HG02759 (cell line): ENCODE results near the gene ULK4.

Experiments used
- ATAC-seq: cut with Tn5 transposase; IDR thresholded peaks from one replicate; pipeline ENCODE4 v1.9.1; 2021; ENCODE audit warnings: mild to moderate bottlenecking, moderate library complexity; ENCODE audit not compliant: unreplicated experiment

ULK4 gene

DNA sequence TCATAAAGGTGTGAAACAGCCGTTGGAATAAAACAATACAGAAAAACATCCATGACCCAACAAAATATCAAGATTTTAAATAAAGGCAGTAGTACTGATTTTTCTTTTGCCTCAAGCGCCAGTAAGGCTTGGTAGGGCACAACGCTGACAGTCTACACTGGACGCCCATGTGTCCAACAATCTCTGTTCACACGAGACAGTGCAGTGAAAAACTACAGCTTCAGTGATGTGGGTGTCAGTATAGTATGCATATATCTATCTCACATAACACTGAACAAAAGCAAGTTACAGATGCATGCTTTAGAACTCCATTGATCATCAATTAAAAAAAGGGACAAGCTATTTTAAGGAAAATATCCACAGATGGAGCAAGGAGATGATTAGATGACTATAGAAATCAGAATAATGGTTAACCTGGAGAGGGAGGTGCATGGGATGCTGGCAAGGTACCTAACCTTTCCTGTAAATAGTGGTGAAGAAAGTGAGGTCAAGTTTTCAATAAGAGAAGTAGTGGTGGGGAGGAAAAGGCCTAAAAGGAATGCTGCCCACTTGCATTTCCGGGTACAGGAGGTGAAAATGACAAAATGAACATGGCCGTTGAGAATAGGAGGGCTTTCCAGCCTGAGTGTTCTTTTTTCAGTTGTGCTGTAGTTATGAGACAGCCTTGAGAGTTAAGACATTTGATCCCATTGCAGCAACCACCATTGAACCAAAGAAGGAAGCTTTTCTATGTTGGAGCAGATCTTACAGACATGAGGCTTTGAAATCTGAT lies 719.9 kb downstream of the ULK4 start:
- no peak for ATAC-seq

DNA sequence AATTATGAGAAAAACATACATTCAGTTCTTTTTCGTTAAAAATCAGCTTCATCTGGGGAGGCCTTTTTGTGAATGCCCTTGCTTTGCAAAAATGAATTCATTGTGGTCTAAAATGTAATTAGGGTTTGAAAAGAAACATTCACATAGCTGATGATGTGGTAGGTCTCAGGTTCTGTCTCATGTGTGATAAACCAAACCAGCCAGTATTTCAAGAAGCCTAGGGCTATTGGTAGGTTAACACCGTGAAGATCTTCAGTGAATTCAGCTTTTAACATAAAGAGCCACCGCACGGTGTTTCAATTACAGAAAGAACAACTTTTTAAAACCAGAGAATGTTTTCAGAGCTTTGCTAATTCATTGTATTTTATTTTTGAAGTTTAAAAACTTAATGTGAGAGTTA lies 720.7 kb downstream of the ULK4 start:
- ATAC-seq = no peak

GRCh38 chr3:41239587-41239986 lies 722.3 kb downstream of the ULK4 start:
- no peak for ATAC-seq

GRCh38 chr3:41237907-41238306 lies 724.0 kb downstream of the ULK4 start:
- no peak for ATAC-seq

- ATAC-seq = no peak
Measured at GRCh38 chr3:41236228-41236627, 725.7 kb downstream of the ULK4 start.

DNA sequence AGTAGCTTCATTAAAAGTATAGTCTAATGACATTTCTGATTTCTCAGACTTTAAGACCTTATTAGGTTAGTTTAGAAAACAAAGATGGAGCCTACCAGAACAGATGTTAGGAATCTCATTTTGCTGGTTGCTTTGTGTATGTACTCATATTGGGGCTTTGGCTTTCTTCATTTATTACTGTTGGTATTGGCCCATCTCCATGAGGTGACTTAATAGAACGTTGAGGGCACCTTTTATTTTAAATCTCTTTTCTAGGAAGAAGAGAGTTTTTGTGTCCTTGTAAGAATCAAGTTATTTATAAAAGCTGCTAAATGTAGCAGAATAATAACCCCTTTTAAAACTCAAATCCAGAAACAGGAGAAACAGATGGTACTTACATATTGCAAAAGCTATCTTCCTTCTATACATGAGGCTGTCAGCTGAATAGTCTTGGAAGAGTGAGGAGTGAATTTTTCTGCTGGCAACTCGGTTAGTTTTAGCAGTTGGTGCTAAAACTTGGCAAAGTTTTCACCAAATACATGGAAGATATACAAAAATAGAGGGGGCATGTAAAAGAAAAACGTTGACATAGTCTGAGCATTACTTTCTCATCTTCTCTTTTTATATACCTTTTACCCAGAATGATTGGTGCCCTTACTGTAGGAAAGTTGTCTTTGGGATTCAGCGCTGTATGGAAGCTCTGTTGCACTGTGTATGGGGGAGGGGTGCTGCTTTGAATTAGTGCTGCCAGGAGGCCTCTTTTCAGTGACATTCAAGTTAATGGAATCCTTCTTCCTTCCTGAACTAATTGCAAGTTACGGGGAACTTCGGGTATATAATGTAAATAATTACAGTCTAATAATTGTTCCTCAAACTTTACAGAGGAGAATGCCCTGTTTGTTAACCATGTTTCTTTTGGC lies 726.8 kb downstream of the ULK4 start:
- ATAC-seq = no peak

DNA sequence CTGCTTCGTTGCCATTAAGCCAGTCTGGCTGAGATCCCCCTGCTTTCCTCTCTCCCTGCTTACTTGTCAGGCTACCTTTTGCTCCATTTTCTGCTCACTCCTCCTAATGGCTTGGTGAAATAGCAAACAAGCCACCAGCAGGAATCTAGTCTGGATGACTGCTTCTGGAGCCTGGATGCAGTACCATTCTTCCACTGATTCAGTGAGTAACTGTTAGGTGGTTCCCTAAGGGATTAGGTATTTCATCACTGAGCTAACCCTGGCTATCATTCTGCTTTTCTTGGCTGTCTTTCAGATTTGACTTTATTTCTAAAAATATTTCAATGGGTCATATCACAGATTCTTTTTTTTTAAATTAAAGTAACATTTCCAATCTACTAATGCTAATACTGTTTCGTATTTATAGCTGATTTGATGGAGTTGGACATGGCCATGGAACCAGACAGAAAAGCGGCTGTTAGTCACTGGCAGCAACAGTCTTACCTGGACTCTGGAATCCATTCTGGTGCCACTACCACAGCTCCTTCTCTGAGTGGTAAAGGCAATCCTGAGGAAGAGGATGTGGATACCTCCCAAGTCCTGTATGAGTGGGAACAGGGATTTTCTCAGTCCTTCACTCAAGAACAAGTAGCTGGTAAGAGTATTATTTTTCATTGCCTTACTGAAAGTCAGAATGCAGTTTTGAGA lies 737.6 kb downstream of the ULK4 start:
- no peak for ATAC-seq

- no peak for ATAC-seq
Measured at GRCh38 chr3:41223691-41224090, 738.2 kb downstream of the ULK4 start.

DNA sequence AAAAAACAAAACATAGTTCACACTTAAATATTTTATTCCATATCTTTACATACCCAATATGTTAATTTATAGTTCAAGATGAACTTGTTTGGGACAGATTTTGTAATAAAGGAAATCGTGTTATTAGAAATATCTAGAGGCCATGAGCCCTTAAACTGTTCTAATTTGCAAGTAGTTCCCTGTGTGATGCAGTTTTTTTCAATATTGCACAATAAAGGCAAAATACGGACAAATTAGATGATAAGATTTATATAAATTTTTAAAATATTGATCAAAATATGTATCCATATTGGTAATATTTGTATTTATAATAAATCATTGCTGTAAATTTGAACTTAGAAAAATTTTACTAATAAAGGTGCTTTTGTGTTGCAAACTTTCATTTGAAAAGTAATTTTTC lies 738.8 kb downstream of the ULK4 start:
- no peak for ATAC-seq

DNA sequence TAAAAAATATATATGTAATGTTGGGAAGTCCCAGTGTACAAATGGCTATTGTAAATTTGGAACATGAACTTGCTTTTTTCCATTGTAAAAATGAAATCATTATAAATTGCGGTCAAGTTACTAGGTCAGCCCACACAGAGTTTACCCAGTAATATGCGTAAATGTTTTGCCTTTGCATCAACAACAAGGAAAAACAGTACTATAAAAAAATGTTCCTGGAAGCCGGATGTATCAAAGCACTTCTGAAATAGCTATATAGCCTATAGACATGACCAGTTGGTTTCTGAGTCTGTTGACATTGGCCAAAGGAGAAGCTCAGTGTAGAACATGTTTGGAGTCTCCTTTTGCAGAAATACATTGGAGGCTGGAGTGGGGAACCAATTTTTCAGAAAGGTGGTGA lies 739.4 kb downstream of the ULK4 start:
- ATAC-seq = no peak

DNA sequence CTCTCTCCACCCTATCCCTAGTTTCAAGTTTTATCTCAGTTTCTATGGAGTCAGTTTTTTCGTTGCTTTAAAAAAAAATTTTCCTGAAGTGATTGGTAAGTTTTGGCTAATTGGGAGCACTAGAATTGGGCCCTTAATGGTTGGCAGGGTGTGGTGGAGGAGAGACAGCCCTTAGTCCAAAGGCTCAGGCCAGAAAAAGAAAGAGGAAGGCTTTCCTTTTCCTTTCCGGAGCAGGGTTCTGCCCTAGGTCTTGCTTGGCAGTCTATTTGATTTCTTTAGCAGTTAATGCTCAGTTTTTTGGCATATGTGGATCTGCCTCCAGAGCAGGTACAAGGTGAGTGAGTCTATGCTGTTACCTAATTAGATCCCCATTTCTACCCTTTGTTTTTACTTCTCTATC lies 739.9 kb downstream of the ULK4 start:
- ATAC-seq = no peak

DNA sequence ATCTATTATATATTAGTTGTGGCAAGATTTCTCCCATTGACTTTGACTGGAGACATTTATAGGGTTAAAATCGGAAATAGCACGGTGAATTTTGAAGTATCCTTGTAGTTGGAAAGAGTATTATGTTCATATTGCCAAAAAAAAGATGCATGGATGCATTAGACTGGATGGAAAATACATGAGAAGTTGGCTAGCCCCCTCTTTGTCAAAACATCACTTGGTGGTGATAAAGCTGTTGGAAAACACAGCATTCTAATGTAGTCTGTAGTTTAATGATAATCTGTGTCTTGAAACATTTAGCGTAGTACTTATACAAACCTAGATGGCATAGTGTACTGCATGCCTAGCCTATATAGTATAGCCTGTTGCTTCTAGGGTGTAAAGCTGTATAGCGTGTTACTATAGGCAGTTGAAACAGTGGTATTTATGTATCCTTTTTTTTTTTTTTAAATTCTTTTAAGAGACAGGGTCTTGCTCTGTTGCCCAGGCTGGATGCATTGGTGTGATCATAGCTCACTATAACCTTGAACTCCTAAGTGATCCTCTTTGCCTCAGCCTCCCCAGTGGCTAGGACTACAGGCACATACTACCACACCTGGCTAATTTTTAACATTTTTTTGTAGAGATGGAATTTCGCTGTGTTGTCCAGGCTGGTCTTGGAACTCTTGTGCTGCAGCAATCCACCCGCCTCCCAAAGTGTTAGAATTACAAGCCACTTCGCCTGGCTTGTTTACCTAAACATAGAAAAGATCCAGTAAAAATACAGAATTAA lies 740.8 kb downstream of the ULK4 start:
- ATAC-seq = no peak

DNA sequence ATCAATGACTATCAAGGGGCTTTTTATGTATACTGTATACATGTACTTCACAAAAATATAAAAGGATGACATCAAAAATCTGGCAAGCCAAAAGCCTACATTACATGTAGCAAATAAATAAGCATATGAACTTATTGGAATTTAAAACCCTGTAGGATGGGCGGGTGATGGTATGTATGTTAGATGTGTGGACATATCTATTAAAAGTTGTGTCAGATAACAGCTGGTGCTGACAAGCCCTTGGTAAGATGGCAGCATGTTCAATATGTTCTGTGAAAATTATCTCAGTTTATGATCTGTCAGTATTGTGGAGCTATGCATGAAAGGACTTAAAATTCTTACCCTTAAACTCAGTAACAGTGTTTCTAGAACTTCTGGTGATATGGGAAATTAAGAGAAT lies 742.5 kb downstream of the ULK4 start:
- ATAC-seq = no peak

DNA sequence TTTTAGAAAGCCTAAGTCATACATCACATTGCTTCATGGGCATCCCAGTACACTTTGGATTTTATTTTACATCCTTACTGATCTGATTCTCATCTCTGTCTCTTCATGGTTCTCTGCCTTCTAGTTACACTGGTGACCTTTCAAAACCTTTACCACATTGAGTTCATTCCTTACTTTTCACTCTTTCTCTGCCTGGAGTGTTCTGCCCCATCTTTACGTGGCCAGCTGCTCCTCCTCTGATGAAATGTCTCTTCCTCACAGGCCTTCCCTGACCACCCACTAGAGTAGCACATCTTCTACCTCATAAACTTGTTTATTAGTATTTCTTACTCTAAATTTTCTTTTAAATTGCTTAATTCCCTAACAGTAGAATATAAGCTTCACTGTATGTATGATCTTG lies 744.9 kb downstream of the ULK4 start:
- no peak for ATAC-seq

- ATAC-seq = no peak
Measured at GRCh38 chr3:41216422-41216821, 745.5 kb downstream of the ULK4 start.

- ATAC-seq = no peak
Measured at GRCh38 chr3:41213588-41213987, 748.3 kb downstream of the ULK4 start.

GRCh38 chr3:41212088-41212487 lies 749.8 kb downstream of the ULK4 start:
- ATAC-seq = no peak

- no peak for ATAC-seq
Measured at GRCh38 chr3:41210966-41211365, 750.9 kb downstream of the ULK4 start.

GRCh38 chr3:41209646-41210045 lies 752.3 kb downstream of the ULK4 start:
- ATAC-seq = no peak

- ATAC-seq = no peak
Measured at GRCh38 chr3:41208507-41209220, 753.2 kb downstream of the ULK4 start.
